ENCODE data around the gene REELD1.

Gene REELD1

DNA sequence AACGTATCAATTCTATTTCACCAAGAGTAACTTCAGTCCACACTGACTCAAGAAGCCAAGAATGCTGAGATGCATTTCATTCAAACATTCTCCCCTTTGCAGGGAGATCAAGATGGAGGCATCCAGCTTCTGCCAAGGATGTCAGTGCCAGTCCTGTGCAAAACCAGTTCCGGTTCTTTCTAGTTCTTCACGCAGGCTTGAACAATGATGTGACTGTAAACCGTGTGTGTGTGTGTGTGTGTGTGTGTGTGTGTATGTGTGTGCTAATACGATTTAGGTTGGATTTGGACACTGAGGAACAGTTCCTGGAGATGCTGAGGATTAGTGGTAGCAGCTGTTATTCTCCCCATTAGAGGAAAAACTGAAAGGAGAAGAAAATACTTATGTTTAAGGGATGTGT is at the start of gene REELD1:
TSS of gene REELD1 (plus strand) at position 301 of the 400 bp plus-strand sequence. CDS start 2,415 bp downstream, outside the sequence.
- no peak for DNase-seq

DNA sequence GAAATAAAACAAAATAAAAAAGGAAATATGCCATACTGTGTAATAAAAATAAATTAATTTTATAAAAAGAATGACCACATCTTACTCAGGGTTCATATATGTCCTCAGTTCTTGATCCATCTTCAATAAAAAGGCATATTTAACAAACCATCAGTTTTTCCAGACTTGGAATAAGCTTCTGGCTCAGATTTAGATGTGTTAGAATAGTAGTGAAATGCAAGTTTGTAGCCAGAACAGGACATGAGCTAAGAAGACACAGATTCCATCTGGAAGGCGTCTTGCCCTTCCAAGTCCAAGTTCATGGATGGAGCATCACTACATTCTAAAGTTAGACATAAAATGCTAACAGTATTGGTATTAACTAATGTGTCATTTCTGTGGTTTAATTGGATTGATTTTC is 49.1 kb upstream of the REELD1 start:
- DNase-seq, result no peak

DNA sequence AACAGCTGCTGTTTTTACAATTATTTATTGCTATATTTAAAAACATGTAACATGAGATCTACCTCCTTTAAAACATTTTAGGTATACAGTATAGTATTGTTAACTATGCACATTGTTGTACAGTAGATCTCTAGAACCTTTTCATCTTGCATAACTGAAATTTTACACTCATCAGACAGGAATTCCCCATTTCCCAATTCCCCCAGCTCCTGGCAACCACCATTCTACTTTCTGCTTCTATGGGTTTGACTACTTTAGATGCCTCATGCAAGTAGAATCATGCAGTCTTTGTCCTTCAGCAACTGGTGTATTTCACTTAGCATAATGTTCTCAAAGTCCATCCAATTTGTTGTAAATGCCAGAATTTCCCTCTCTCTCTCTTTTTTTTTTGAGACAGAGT is 48.5 kb upstream of the REELD1 start:
- DNase-seq, result no peak

DNA sequence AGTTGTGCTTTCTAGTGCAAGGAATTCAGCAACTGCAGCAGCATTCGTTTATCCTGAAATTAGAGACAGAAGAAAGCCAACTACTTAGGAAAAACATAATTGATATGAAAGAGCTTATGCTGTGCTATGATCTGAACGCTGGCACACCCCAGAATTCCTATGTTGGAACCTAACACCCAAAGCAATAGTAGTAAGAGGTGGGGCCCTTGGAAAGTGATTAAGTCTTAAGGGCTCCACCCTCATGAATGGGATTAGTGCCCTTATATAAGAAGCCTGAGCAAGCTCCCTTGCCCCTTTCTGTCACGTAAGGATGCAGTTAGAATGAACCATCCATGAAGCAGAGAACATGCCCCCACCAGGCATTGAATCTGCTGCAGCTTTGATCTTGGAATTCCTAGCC is 44.2 kb upstream of the REELD1 start:
- no peak for DNase-seq

DNA sequence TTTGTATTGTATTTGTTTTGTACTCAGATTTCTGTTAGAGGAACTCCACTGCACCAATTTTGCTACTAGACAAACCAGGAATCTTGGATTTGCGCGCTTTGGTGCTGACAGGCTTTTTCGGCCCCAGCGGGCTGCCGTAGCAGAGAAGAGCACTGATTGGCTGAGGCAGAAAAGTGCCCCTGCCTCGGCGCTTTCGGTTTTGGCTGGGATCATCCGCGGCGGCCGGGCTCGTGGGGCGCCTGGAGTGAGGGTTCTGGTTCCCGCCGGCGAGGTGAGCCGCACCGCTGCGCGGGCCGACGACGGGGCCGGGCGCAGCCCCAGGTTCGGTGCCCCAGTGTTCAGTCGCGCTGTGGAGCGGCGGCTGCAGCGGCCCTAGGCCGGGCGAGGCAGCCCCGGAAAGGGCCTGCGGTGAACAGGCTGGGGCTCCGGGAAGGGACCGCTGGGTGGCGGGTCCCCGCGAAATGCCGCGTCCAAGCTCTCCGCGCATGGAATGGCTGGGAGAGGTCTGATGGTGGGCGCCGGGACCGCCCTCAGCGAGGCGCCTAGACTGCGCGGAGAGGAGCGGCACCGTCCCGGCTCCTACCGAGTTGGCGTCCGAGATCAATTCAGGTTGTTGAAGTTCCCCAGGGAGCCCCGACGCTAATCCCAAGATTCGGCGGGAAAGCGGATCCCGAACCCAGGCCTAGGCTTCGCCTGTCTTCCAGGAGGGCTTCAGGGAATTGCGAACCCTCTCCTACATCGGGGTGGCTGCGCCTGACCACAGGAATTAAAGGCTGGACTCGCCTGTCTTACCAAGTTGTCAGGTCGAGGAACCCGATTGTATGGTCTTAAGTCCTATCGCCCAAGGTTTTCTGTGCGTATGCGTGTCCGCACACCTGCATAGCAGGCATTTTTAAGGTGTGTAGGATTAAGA is 38.5 kb upstream of the REELD1 start, which contains the start of gene LSM6:
TSS of gene LSM6 (plus strand) at position 178 of the 913 bp plus-strand sequence. CDS start 7,204 bp downstream, outside the sequence.
- peak; percentile 58 for DNase-seq

DNA sequence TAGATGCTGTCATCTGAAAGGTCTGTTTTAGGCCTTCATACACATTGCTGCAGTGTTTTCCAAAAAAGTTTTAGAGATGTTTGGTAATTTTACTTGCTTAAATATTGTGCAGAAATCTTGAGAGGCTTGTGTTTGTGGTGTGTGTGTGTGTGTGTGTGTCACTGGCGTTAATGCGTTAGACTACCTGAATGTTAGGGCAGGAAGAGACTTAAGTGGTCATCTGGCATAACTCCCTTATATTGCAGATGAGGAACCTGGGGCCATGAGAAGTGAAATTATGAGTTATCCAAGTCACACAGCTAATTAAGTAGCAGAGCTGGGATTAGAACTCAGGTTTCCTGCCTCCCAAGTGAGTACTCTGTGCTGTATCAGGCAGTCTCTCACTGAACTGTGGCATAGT is 37.4 kb upstream of the REELD1 start:
- DNase-seq, result no peak

DNA sequence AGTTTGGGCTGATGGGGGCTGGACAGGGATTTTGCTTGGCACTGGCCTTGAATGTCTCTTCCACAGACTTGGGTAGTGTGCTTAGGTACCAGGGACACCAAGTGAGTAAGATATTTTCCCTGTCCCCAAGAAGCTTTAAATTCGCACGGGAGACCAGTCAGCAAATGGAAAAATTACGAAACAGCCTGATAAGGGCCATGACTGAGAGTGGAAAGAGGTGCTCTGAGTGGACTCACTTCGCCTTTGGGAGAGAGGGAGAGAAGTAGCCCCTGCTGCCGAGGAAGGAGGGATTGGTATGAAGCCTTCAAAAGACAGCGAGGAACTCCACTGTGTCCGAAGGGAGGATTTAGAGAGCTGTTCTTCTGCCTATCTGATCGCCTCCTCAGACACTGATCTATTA is 36.2 kb upstream of the REELD1 start:
- DNase-seq, result no peak

DNA sequence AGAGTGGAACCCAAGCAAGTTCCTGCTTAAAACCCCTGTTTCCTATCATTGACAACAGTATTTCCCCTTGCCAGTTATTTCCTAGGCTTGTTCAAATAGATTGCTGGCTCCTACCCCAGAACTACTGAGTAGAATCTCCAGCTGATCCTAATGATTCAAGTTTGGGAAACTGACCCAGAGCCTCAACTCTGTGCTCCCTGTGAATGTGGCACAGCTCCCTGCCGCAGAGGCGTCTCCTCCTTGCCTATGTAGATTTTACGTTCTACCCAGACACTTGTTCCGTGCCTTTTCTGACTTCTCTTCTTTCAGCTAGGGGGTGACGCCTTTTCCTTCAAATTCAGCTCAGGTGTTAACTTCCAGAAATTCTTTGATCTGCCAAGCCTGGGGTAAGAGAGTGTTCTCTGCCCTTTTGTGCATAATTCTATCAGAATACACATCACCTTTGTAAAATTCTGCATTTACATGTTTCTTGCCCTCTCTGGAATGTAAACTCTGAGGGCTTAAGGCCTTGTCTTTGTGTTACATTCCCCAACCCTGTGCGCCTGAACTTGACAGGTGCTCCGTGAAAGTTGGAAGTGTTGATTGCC is 34.5 kb upstream of the REELD1 start:
- DNase-seq, result no peak

DNA sequence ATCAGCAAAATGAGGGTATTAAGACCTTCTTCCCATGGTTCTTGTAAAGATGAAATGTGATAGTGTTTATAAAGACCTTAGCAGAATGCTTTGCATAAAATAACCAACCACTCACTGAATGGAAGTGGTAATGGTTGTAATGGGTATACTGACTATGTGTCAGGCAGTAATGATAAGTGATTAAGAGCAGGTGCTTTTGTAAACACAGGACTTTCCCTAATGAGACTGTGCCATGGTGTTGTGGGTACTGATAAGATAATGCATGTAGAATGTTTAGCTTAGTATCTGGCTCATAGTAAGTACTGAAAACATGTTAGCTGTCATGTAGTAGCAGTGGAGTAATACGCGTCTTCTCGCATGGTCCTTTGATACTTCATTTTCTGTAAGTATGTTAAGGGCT is 31.9 kb upstream of the REELD1 start:
- no peak for DNase-seq

DNA sequence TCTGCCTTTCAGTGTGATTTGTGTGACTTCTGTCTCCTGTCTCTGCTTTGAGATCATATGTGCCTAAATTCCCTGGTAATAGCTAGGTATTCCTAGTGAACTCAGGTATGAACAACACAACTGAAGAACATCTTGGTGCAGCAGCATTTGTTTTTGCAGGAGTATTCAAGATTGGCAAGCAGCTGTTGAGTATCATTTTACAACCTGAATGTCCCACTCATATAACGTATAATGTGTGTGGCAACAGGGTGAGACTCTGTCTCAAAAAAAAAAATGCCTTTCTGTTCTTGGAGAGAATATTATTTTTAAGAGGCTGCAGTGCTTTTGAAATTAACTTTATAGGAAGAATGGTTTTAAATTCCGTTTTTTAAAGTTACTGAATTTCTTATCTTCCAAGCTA is 31.1 kb upstream of the REELD1 start:
- DNase-seq, result no peak

DNA sequence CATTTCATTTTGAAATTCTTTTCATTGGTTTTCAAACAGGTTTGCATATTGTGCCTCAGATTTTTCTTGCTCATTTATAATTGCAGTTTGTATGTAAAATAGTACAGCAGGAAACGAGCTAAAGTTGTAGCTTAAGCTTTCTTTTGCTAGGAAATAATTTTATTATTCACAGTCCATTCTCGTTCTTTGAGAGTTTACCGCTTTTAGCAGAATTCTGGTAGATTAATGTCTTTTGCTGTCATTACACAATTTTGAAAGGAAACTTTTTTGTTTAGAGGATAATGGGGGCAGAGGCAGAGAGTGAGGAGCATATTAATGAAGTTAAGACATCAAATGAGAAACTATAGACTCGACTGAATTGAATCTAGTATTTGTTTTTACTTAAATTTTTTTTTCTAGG is 28.3 kb upstream of the REELD1 start:
- no peak for DNase-seq

DNA sequence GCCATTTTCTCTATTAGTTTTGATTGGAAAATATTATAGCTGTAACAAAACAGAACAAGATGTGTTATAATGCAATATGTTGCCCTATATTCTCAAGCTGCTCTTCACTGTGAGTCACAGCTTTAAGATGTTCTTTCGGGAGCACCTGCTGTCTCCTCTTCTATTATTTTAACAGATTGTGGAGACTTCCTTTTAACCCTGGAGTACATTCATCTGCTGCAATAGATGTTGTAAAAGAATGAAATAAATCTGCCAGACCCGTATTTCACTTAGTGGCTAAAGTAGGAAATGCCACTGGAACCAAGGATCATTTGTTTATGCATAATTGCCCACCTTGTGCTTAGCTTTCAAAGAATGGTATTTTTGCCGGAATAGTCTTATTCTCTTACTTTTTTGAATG is 27.7 kb upstream of the REELD1 start:
- no peak for DNase-seq

DNA sequence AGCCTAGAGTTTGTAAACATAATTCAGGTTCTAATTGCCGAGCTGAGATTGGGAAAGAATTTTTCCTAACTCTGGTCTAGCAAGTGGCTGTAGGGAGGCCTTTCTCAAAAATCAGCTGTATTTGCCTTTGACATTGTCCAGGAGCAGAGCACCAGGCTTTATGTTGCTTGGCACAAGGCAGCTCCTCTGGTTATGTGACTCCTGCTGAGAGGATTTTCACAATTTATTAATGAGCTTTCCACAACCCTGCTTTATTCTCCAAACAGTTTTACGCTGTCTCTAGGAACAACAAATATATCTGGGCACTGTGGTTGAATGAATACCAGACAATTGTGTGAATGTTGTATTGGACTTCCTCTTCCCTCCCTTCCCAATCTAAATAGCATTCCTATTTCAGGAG is 23.9 kb upstream of the REELD1 start:
- DNase-seq, result no peak

DNA sequence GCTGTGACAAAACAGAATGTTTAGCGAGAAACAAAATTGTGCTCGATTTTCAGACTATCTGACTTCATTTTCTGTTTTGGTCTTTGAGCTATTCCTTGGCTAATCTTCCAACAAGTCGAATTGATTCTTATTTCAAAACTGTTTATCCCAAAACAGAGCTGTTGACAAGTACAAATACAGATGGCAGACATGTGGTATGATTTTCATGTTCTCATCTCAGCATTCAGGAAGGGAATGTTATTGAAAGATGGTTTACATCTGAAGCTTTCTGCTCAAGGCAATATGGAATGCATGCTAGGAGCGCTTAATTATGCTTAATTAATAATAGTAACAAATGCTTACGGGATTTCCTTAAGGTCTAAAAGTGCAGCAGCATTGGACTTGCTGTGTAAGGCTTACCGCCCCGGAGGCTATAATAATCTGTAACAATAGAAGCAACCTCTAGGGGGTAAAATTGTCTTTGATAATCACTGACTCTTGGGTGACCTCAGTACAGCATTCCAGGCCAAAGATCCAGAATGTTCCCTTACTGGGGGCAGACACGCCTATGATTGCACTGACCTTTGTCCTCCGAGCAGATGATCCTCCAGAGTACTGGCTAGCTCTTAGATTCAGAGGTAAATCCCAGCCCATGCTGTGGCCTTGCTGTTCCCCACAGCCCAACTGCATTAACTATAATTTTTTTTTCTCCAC is 22.4 kb upstream of the REELD1 start:
- DNase-seq, result no peak

DNA sequence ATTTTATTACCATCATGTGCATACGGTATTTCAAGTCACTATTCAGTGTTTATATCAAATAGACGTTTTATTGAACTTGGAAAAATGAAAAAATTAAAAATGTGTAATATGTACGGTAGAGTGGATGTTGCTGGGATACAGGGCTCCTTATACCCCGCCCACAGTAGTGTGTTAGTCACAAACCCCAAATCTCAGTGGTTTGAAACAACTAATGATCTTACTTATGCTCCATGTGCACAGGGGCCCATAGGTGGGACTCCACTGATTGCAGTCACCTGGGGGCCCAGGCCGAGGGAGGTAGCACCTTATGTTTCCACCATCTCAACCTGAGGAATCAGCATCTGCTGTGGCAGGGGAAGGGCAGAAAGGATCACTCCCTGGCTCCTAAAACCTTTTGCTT is 20.7 kb upstream of the REELD1 start:
- no peak for DNase-seq

DNA sequence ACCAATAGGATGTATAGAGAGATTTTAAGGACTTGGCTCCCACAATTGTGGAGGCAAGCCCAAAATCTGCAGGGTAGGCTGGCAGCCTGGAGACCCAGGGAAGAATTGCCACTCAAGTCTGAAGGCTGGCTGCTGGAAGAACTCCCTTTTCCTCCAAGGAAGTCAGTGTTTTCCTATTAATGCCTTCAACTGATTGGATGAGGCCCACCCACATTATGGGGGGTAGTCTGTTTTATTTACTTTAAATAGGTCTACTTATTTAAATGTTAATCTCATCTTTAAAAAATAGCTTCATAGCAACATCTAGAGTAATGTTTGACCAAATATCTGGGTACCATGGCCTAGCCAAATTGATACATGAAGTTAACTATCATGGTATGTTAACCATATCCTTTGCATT is 20.1 kb upstream of the REELD1 start:
- no peak for DNase-seq

DNA sequence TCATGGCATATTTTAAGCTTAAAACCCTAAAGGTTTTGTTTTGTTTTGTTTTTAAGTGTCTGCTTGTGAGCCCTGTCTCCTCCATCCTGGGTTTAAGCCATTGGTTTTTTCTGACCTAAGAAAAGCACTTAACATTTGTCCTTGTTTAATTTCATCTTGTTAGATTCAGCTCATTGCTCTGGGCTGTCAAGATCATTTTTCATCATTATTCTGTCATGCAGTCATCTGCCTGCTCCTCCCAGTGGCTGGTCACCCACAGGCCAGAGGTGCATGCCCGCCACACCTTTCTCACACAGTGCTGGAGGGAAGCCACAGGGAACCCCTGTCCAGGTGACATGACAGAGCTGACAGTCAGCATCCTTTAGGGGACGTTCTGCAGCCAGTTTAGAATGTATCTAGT is 11.7 kb upstream of the REELD1 start:
- no peak for DNase-seq

DNA sequence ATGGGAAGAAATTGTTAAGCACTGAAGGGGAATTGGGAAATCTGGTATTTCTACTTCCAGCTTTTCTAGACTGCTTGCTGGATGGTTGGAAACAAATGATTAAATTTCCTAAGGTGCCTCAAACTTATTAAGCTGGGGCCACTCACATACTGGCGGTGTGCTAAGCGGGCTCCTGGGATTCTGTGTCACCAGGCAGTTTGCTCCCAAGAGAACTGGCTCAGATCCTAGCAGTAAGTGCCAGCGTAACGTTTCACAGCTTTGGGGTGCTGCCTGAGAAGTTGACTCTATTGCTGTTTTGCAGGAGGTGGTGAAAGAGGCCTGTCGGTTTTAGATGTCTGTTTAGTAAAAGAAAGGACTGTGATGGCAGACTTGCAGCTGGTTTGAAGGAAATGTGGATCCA is 6.9 kb upstream of the REELD1 start:
- no peak for DNase-seq

DNA sequence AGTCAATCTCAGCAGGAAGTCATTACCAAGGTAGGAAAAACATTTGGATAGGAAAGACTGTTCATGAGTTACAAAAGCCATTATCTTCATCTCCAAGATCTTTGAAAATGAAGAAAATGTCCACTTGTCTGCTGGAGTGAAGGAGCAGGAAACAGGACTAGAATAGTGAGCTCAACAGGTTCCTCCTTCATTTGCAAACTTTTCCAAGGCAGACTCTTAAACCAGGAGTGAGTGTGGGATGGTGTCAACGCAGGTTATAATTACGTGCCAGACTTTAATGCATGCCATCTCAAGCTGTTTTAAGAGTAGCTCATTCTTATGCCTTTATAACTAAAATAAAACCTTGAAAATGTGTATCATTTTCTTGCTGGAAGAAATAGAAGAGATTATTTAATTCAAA is 3.4 kb upstream of the REELD1 start:
- no peak for DNase-seq

DNA sequence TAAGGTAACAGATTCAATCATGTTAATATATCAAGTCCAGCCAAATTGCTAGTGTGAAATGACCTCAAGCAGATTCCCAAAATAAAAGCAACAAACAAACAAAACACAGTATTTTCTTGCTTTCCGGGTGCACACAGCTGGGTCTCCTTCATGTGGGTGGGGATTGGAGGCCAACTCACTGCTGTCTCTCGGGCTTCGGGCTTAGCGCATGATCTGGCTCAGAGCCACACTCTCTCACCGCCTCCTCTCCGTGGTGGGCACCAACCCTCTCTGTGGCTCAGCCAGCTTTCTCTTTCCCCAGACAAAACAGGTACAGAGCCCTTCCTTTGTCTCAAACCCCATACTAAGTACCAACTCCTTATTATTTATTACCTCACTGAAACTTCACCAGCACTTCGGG is 2.9 kb upstream of the REELD1 start:
- no peak for DNase-seq

DNA sequence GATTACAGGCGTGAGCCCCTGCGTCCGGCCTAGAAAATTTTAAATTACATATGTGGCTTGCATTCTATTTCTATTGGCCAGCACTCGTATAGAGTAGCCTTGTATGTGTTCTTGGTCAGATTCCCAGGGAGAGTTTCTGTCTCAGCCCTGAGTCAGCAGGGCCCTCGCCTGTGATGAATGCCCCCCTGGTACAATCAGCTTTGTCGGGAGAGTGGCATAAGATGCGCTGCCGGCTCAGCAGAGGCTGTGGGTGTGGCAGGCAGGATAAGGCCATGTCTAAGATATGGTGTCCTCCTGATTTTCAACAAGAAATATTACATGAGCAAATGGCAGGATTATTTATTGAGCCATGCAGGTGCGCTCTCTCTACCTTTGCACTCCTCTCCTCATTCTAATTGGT is 1.6 kb upstream of the REELD1 start:
- DNase-seq, result no peak

DNA sequence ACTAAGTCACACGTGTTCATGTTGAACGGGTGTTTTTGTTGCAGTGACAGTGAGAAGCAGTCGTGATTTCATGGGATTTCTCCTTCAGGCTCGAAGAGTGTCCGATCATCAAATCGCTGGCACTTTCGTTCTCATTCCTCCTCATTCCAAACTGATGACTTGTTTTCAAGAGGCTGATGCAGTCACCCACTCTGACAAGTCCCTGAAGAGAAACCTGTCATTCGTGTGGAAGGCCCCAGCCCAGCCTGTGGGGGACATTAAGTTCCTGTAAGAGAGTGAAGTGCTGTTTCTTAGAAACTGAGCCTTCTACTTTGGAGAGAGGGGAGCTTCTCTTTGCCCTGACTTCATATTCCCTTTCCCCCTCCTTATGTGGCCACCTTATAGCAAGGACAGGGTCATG is 8.0 kb downstream of the REELD1 start:
- no peak for DNase-seq

DNA sequence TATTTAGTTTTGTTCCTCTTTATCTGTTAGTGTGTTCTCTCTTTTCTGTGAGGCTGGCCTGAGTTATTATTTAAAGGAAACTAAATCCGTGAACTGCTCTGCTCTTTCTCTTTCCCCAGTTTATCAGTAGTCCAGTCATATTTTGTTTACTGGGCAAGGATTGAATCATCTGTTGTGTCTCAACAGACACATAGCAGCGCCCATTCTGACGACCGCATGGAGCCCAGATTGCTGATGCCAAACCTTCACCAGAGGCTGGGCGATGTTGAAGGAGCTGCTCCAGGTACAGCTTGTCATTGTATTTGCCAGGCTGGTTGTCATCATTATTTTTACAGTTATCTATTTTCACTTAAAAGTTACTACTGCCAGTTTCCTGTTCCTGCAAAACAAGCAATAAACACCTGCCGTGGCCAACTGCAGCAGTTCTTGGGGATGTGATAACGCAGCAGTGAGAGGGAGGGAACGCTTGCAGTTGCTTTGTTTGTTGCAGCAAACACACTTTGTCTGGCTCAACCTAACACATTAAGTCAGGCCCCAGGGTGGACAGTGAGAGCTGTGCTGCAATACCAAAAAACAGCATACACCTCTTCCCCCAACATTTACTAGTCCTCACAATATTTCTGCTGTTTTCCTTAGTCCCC is 10.1 kb downstream of the REELD1 start:
- no peak for DNase-seq

Data from NK-92 treated with Interleukin-12 subunit alpha and Interleukin-12 subunit beta, amount 100 ng/mL, for 24 hours (cell line).